PC-9 (cell line): Measurements from ENCODE around the gene AKTIP. TPM values are rescaled to one million over a fixed set of nuclear protein-coding genes. Genes with fewer than 3 reads are reported as not detected.

Experiments used
- BruUV-seq: library from RNA; stranded (reverse); fragments of 400-500 nt; replicated peaks from 2 replicates; lab custom pipeline; 2021; lab: Mats Ljungman, UMichigan
- CTCF ChIA-PET: fragments of 300-600 bp; sonication (Branson Sonifier 250); formaldehyde crosslinking; loops from one replicate; lab custom pipeline; 2022; ENCODE audit warnings: antibody characterized with exemption; lab: Charles Lee
- POLR2A ChIA-PET: fragments of 300-600 bp; sonication (Branson Sonifier 250); formaldehyde crosslinking; loops from one replicate; lab custom pipeline; 2022; ENCODE audit warnings: antibody characterized with exemption; ENCODE audit not compliant: unreplicated experiment; lab: Charles Lee
- DNase-seq, 2 experiments: peaks; one replicate each; pipeline versions ENCODE4 v3.0.0 to v3.0.0-alpha.2; 2015 to 2022; ENCODE audit warnings: mixed read lengths in 1 of 2
- H2AFZ ChIP-seq: fragments of 200-600 bp; sonication (generic); 2 replicates; pipeline ENCODE4 v1.8.1; 2017; ENCODE audit warnings: antibody characterized with exemption
- H3F3A ChIP-seq: fragments of 200-600 bp; sonication (generic); 2 replicates; pipeline ENCODE4 v1.8.1; 2017; ENCODE audit warnings: antibody characterized with exemption, mild to moderate bottlenecking, low read depth; ENCODE audit not compliant: insufficient read depth
- H3K27ac ChIP-seq: fragments of 200-600 bp; sonication (generic); 2 replicates; pipeline ENCODE4 v1.6.1; 2016; ENCODE audit warnings: mixed run types
- H3K27me3 ChIP-seq: fragments of 200-600 bp; sonication (generic); 2 replicates; pipeline ENCODE4 v1.6.1; 2016; ENCODE audit warnings: low read depth, mixed run types; ENCODE audit not compliant: insufficient read depth
- H3K36me3 ChIP-seq: fragments of 200-600 bp; sonication (generic); 2 replicates; pipeline ENCODE4 v1.6.1; 2016; ENCODE audit warnings: low read depth, mixed run types
- H3K4me1 ChIP-seq: fragments of 200-600 bp; sonication (generic); replicated peaks from 2 replicates; pipeline ENCODE4 v1.6.1; 2016; ENCODE audit warnings: mixed run types; ENCODE audit not compliant: insufficient read depth
- H3K4me2 ChIP-seq: fragments of 200-600 bp; sonication (generic); 2 replicates; pipeline ENCODE4 v1.6.1; 2017; ENCODE audit warnings: mixed run types
- H3K4me3 ChIP-seq: fragments of 200-600 bp; sonication (generic); 2 replicates; pipeline ENCODE4 v1.6.1; 2016; ENCODE audit warnings: mixed run types
- H3K79me2 ChIP-seq: fragments of 200-600 bp; sonication (generic); 2 replicates; pipeline ENCODE4 v1.6.1; 2017; ENCODE audit warnings: low read depth, mixed run types
- H3K9me2 ChIP-seq: fragments of 200-600 bp; sonication (generic); 2 replicates; pipeline ENCODE4 v1.8.1; 2017; ENCODE audit warnings: mild to moderate bottlenecking; ENCODE audit not compliant: insufficient read depth
- H3K9me3 ChIP-seq: fragments of 200-600 bp; sonication (generic); 2 replicates; pipeline ENCODE4 v1.8.1; 2016; ENCODE audit warnings: low read depth; ENCODE audit not compliant: insufficient read depth
- H4K20me1 ChIP-seq: fragments of 200-600 bp; sonication (generic); 2 replicates; pipeline ENCODE4 v1.8.1; 2017; ENCODE audit not compliant: insufficient read depth
- EZH2 ChIP-seq: fragments of 200-600 bp; sonication (generic); IDR thresholded peaks from 2 replicates; pipeline ENCODE4 v1.8.0; 2017; ENCODE audit warnings: antibody characterized with exemption, low read depth
- intact Hi-C: fragments of 100-400 bp; cut with micrococcal nuclease; formaldehyde crosslinking; loops from one replicate; pipeline ENCODE4 v1.10.0; 2022; ENCODE audit not compliant: unreplicated experiment
- total RNA-seq: library from RNA; stranded (reverse); gene quantifications from 2 replicates; pipeline ENCODE4 v1.2.3, GENCODE V29; 2021
- TF ChIP-seq, protein P1 (sequence below): fragments of 200-600 bp; sonication (generic); conservative IDR thresholded peaks from 2 replicates; pipeline ENCODE4 v1.6.1; 2017; ENCODE audit warnings: mixed run types, antibody characterized with exemption, mild to moderate bottlenecking, moderate library complexity

Gene AKTIP
- total RNA-seq, 1 experiment from 2014 or later = 33.0 TPM

- no TSS peak for BruUV-seq
- H4K20me1 ChIP-seq = no peaks in the 10 kb centered on the region
- H3K4me1 ChIP-seq = peaks cover 15% of the 10 kb centered on the region
- H3K9me2 ChIP-seq = no peaks in the 10 kb centered on the region
- CTCF ChIA-PET = interaction anchor here (0.6 to 1.0 kb wide), 4 partner anchors 106 to 1318 kb away, joined by 3 read pairs; no protein-coding TSS in a partner anchor
- no peaks in the 10 kb centered on the region for H3K79me2 ChIP-seq
- no peaks in the 10 kb centered on the region for H3F3A ChIP-seq
- H3K9me3 ChIP-seq = no peaks in the 10 kb centered on the region
- no peak overlapping the region for H2AFZ ChIP-seq
- DNase-seq = peak; percentile 49 to 50
- POLR2A ChIA-PET = interaction anchor here (0.5 kb wide), 1 partner anchor 75 kb away, joined by 3 read pairs; no protein-coding TSS in a partner anchor
- no peak for TF ChIP-seq EZH2
- TF ChIP-seq, protein P1, sequence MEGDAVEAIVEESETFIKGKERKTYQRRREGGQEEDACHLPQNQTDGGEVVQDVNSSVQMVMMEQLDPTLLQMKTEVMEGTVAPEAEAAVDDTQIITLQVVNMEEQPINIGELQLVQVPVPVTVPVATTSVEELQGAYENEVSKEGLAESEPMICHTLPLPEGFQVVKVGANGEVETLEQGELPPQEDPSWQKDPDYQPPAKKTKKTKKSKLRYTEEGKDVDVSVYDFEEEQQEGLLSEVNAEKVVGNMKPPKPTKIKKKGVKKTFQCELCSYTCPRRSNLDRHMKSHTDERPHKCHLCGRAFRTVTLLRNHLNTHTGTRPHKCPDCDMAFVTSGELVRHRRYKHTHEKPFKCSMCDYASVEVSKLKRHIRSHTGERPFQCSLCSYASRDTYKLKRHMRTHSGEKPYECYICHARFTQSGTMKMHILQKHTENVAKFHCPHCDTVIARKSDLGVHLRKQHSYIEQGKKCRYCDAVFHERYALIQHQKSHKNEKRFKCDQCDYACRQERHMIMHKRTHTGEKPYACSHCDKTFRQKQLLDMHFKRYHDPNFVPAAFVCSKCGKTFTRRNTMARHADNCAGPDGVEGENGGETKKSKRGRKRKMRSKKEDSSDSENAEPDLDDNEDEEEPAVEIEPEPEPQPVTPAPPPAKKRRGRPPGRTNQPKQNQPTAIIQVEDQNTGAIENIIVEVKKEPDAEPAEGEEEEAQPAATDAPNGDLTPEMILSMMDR = peak; percentile 96
- intact Hi-C loops = loop anchor here (10.0 kb wide), 1 partner anchor 195 kb away; no protein-coding TSS in a partner anchor
- H3K27ac ChIP-seq = no peak overlapping the region
- H3K4me3 ChIP-seq = no peak overlapping the region
- H3K36me3 ChIP-seq = no peaks in the 10 kb centered on the region
- H3K27me3 ChIP-seq = no peaks in the 10 kb centered on the region
- peak overlapping the region; percentile 39; the same call in 1 of the 2 replicates for H3K4me2 ChIP-seq
Measured at GRCh38 chr16:53509906-53510703, 7.1 kb upstream of the AKTIP start.

DNA sequence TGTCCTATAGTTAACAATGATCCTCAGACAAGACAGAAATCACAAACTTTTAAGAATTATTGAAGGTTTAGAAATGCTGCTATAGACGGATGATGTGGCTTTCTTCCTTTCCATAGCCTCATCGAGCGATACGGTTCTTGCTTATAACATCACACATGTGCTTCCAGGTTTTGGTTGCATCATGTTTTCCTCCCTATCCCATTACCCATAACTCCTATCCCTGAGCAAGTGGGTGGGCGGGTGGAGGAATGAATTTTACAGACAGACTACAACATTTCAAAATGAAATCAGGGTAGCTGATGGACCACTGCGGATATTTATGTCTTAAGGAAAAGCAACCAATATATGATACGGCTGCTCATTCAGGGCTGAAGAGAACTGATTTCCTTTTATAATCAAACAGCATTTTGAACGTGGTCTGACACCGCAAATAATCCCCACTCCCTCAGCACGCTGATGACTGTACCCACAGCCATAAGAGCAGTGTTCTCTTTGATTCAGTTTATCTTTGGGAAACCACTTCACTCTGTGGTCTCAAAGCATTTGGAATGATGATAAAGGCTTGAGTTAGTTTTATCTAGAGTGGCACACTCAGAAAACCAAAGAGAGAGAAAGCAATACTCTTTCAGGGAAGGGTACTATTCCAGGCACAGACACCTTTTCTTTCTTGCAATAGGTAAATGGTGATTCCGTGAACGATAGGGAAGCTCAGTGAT, 4.6 kb upstream of the AKTIP start:
- TF ChIP-seq, protein P1 = no peak
- no peak for TF ChIP-seq EZH2

GRCh38 chr16:53506254-53506653, 3.2 kb upstream of the AKTIP start:
- Histone ChIP-seq H3K27ac (no peak overlapping the region), H3K9me3 (no peaks in the 10 kb centered on the region), H3K4me2 (no peak overlapping the region), H4K20me1 (peaks cover 9% of the 10 kb centered on the region; the same call in 1 of the 2 replicates), H3K9me2 (no peaks in the 10 kb centered on the region), H3K36me3 (no peaks in the 10 kb centered on the region), H3F3A (peaks cover 3% of the 10 kb centered on the region; the same call in 1 of the 2 replicates), H3K27me3 (no peaks in the 10 kb centered on the region), H2AFZ (no peak overlapping the region), H3K4me1 (peaks cover 26% of the 10 kb centered on the region), H3K79me2 (peaks cover 11% of the 10 kb centered on the region), H3K4me3 (no peak overlapping the region)
- ChIA-PET CTCF (no interaction called here), POLR2A (no interaction called here)
- no TSS peak for BruUV-seq
- TF ChIP-seq, protein P1 = no peak
- no peak for TF ChIP-seq EZH2
- no peak for DNase-seq
- intact Hi-C loops = loop anchor here (10.0 kb wide), 1 partner anchor 191 kb away; no protein-coding TSS in a partner anchor

More for the DNA sequence above, 4.6 kb upstream of the AKTIP start:
- POLR2A ChIA-PET = no interaction called here
- CTCF ChIA-PET = no interaction called here
- no peaks in the 10 kb centered on the region for H3F3A ChIP-seq
- H3K27me3 ChIP-seq = no peaks in the 10 kb centered on the region
- no peak overlapping the region for H3K4me3 ChIP-seq
- H3K4me2 ChIP-seq = no peak overlapping the region
- intact Hi-C loops = loop anchor here (10.0 kb wide), 1 partner anchor 193 kb away; no protein-coding TSS in a partner anchor
- no peak overlapping the region for H2AFZ ChIP-seq
- BruUV-seq = no TSS peak
- H3K79me2 ChIP-seq = no peaks in the 10 kb centered on the region
- H3K36me3 ChIP-seq = no peaks in the 10 kb centered on the region
- no peak overlapping the region for H3K27ac ChIP-seq
- no peak for DNase-seq
- no peaks in the 10 kb centered on the region for H3K9me3 ChIP-seq
- H4K20me1 ChIP-seq = no peaks in the 10 kb centered on the region
- no peaks in the 10 kb centered on the region for H3K9me2 ChIP-seq
- H3K4me1 ChIP-seq = peaks cover 25% of the 10 kb centered on the region
